ENCODE data around the gene MAB21L3. TPM values are rescaled to one million over a fixed set of nuclear protein-coding genes. Genes with fewer than 3 reads are reported as not detected.

The MAB21L3 gene
- total and polyA plus RNA-seq, 12 donors: 0.03 to 1.8 (median 0.38) TPM; not detected in 8

DNA sequence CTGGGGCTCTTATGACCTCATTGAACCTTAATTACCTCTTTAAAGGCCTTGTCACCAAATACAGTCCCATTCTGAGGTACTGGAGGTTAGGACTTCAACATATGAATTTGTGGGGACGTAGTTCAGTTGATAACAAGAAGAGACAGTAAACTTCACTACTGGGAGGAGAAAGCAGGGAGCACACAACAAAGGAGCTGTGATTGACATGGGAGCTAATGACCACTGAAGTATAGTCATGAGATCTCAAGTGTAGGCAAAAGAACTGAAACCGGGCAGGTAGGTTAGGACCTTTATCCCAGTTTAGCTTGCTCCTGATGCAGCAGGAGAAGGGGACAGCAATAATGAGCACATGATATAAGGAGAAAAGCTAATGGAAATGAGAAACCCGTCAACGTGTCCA, 11.8 kb upstream of the MAB21L3 start:
- H3K27me3 ChIP-seq: no peaks in the 10 kb centered on the region
- H3K4me3 ChIP-seq: no peak overlapping the region
- H3K36me3 ChIP-seq (replicated peaks in 1 of 2): no peaks in the 10 kb centered on the region
- no peaks in the 10 kb centered on the region for H3K4me1 ChIP-seq (replicated peaks in 1 of 2)
- H3K9me3 ChIP-seq (replicated peaks in 1 of 3): peaks cover 0 to 8% (median 0%) of the 10 kb centered on the region in 3 donors
- intact Hi-C loops (cut with DNase I): no loop called here
- no peak for TF ChIP-seq POLR2A (IDR thresholded peaks at IDR 0.05)
- TF ChIP-seq, protein P1, sequence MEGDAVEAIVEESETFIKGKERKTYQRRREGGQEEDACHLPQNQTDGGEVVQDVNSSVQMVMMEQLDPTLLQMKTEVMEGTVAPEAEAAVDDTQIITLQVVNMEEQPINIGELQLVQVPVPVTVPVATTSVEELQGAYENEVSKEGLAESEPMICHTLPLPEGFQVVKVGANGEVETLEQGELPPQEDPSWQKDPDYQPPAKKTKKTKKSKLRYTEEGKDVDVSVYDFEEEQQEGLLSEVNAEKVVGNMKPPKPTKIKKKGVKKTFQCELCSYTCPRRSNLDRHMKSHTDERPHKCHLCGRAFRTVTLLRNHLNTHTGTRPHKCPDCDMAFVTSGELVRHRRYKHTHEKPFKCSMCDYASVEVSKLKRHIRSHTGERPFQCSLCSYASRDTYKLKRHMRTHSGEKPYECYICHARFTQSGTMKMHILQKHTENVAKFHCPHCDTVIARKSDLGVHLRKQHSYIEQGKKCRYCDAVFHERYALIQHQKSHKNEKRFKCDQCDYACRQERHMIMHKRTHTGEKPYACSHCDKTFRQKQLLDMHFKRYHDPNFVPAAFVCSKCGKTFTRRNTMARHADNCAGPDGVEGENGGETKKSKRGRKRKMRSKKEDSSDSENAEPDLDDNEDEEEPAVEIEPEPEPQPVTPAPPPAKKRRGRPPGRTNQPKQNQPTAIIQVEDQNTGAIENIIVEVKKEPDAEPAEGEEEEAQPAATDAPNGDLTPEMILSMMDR (IDR thresholded peaks at IDR 0.05): no peak
- WGBS, 4 donors: 81 to 95% (median 87%) methylated on average over 4 of the region's 4 CpGs
- DNase-seq: no peak
- no peak overlapping the region for H3K27ac ChIP-seq

DNA sequence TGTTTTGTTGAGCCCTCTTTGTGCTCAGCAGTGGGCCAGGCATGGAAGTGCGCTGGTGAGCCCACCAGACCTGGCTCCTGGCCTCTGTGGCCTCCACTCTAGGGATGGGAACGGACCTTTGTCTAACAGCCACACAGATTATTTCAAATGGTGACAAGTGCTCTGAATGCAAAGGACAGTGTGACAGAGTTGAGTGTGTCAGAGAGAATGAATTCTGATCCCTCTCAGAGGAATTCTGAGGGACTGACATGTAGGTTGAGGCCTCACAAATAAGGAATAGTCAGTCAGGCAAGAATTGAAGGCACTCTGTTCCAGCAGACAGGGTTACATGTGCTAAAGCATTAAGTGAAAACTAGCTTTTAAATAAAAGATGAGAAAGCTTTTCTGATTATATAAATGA, 11.3 kb upstream of the MAB21L3 start:
- DNase-seq: no peak
- Histone ChIP-seq H3K27ac (no peak overlapping the region), H3K4me1 (replicated peaks in 1 of 2) (no peaks in the 10 kb centered on the region), H3K27me3 (no peaks in the 10 kb centered on the region), H3K36me3 (replicated peaks in 1 of 2) (no peaks in the 10 kb centered on the region), H3K4me3 (no peak overlapping the region), H3K9me3 (replicated peaks in 1 of 3) (peaks cover 0 to 7% (median 0%) of the 10 kb centered on the region in 3 donors)
- no peak for TF ChIP-seq POLR2A (IDR thresholded peaks at IDR 0.05)
- TF ChIP-seq, protein P1 (IDR thresholded peaks at IDR 0.05): no peak
- intact Hi-C loops (cut with DNase I): no loop called here
- 78 to 94% (median 90%) methylated on average over 2 of the region's 2 CpGs for WGBS, 4 donors

DNA sequence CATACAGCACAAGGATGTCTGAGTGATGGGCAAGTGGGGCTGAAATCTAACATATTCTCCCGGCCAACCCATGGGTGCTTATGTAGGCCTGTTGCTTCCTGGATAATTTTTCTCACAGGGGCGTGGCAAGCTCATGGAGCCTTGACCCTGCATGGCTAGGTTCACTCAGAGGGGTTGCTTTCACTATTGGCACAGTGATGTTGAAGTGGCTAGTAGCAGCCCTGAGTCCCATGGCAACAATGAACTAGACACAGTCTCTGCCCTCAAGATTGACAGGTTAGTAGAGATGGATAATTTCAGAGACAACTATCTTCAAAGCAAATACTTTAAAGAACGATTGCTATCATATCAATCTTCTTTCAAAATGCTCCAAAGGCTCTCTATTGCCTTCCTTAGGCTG, 6.5 kb upstream of the MAB21L3 start:
- no peak overlapping the region for H3K4me3 ChIP-seq
- WGBS, 4 donors: 72 to 80% (median 75%) methylated on average over 2 to 3 of the region's 3 CpGs
- no peak overlapping the region for H3K27ac ChIP-seq
- intact Hi-C loops (cut with DNase I): no loop called here
- H3K4me1 ChIP-seq (replicated peaks in 1 of 2): no peaks in the 10 kb centered on the region
- no peaks in the 10 kb centered on the region for H3K9me3 ChIP-seq (replicated peaks in 1 of 3)
- TF ChIP-seq POLR2A (IDR thresholded peaks at IDR 0.05): no peak
- TF ChIP-seq, protein P1 (IDR thresholded peaks at IDR 0.05): no peak
- no peaks in the 10 kb centered on the region for H3K36me3 ChIP-seq (replicated peaks in 1 of 2)
- DNase-seq: no peak
- no peaks in the 10 kb centered on the region for H3K27me3 ChIP-seq

DNA sequence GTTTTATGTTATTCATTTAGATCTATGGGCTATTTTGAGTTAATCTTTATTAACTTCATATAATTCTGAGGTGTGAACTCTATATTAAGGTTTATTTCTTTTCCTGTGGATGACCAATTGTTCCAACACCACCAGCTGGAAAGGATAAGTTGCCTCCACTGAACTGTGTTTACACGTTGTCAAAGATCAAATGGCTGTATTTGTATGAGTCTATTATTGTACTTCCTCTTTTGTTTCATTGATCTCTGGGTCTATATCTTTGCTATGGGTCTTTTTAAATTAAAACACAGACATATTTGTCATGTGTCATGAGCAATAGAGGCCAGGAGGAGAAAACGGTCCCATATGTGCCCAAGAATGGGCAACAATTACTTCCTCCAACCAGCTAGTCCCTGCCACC, 5.2 kb upstream of the MAB21L3 start:
- 52 to 75% (median 61%) methylated on average over 2 of the region's 2 CpGs for WGBS, 4 donors
- no peak for DNase-seq
- TF ChIP-seq, protein P1 (IDR thresholded peaks at IDR 0.05): no peak
- TF ChIP-seq POLR2A (IDR thresholded peaks at IDR 0.05): no peak
- intact Hi-C loops (cut with DNase I): no loop called here
- H3K27me3 ChIP-seq: no peaks in the 10 kb centered on the region
- no peaks in the 10 kb centered on the region for H3K9me3 ChIP-seq (replicated peaks in 1 of 3)
- no peaks in the 10 kb centered on the region for H3K36me3 ChIP-seq (replicated peaks in 1 of 2)
- no peak overlapping the region for H3K27ac ChIP-seq
- no peak overlapping the region for H3K4me3 ChIP-seq
- no peaks in the 10 kb centered on the region for H3K4me1 ChIP-seq (replicated peaks in 1 of 2)

All from adrenal gland (tissue), 12 donors.